B cell (primary cell): Measurements from ENCODE around the gene RNF150.

Experiments used
- CTCF ChIP-seq: fragments of 200-600 bp; IDR thresholded peaks from one replicate; pipeline ENCODE4 v1.8.0; 2022; ENCODE audit warnings: antibody characterized with exemption, mild to moderate bottlenecking
- EZH2 ChIP-seq: IDR thresholded peaks from 2 replicates; pipeline ENCODE4 v1.6.1; 2012; ENCODE audit warnings: borderline replicate concordance, low read depth, mild to moderate bottlenecking, moderate library complexity, low read length; ENCODE audit not compliant: insufficient read depth, poor library complexity, severe bottlenecking

GRCh38 chr4:141132709-141133145 lies 542 bp downstream of the RNF150 start:
- no peak for TF ChIP-seq CTCF
- peak; percentile 20 for TF ChIP-seq EZH2
